Neural cell (in vitro differentiated cells): ENCODE data around the gene ZDHHC3. TPM values are rescaled to one million over a fixed set of nuclear protein-coding genes. Genes with fewer than 3 reads are reported as not detected.

Experiments used
- H2AFZ ChIP-seq: fragments of 200-600, 300-800 bp; sonication (generic), shearing (Covaris generic); 2 replicates; pipeline ENCODE4 v1.6.0; 2014; ENCODE audit warnings: low read depth, mild to moderate bottlenecking, antibody characterized with exemption, low read length, moderate library complexity
- H3F3A ChIP-seq: fragments of 200-600 bp; shearing (Covaris generic); 2 replicates; pipeline ENCODE4 v1.6.1; 2016; ENCODE audit warnings: mild to moderate bottlenecking, moderate library complexity, mixed read lengths, antibody characterized with exemption, low read length; ENCODE audit not compliant: insufficient read depth, poor library complexity, severe bottlenecking
- H3K27ac ChIP-seq: fragments of 200-600, 300-800 bp; sonication (generic), shearing (Covaris generic); 2 replicates; pipeline ENCODE4 v1.5.1; 2014; ENCODE audit warnings: mild to moderate bottlenecking, low read length, moderate library complexity
- H3K27me3 ChIP-seq: fragments of 300-800, 200-600 bp; sonication (generic), shearing (Covaris generic); 2 replicates; pipeline ENCODE4 v1.6.0; 2014; ENCODE audit warnings: mild to moderate bottlenecking, low read depth, low read length, moderate library complexity; ENCODE audit not compliant: insufficient read depth
- H3K36me3 ChIP-seq: fragments of 300-800, 200-600 bp; sonication (generic), shearing (Covaris generic); 2 replicates; pipeline ENCODE4 v1.5.1; 2014; ENCODE audit warnings: mild to moderate bottlenecking, antibody characterized with exemption, low read length, moderate library complexity; ENCODE audit not compliant: insufficient read depth
- H3K4me2 ChIP-seq: fragments of 300-800, 200-600 bp; sonication (generic), shearing (Covaris generic); 2 replicates; pipeline ENCODE4 v1.6.0; 2014; ENCODE audit warnings: mild to moderate bottlenecking, low read length
- H3K4me3 ChIP-seq: fragments of 300-800, 200-600 bp; sonication (generic), shearing (Covaris generic); 2 replicates; pipeline ENCODE4 v1.5.1; 2014; ENCODE audit warnings: mild to moderate bottlenecking, low read length, moderate library complexity
- H3K79me2 ChIP-seq: fragments of 200-600 bp; shearing (Covaris generic); replicated peaks from 2 replicates; pipeline ENCODE4 v1.6.0; 2014; ENCODE audit warnings: mild to moderate bottlenecking, low read length, moderate library complexity; ENCODE audit not compliant: insufficient read depth
- H3K9ac ChIP-seq: fragments of 300-800, 200-600 bp; sonication (generic), shearing (Covaris generic); 2 replicates; pipeline ENCODE4 v1.6.1; 2016; ENCODE audit warnings: mild to moderate bottlenecking, low read length, mixed read lengths
- H3K9me2 ChIP-seq: fragments of 200-600 bp; shearing (Covaris generic); 2 replicates; pipeline ENCODE4 v1.6.1; 2016; ENCODE audit warnings: mild to moderate bottlenecking, low read length, mixed read lengths; ENCODE audit not compliant: insufficient read depth
- H3K9me3 ChIP-seq: fragments of 200-600, 300-800 bp; sonication (generic), shearing (Covaris generic); 2 replicates; pipeline ENCODE4 v1.6.1; 2016; ENCODE audit warnings: mild to moderate bottlenecking, mixed run types, low read length, moderate library complexity, mixed read lengths
- H4K20me1 ChIP-seq: fragments of 200-600 bp; shearing (Covaris generic); 2 replicates; pipeline ENCODE4 v1.6.1; 2016; ENCODE audit warnings: mild to moderate bottlenecking, mixed run types; ENCODE audit not compliant: insufficient read depth
- EP300 ChIP-seq: fragments of 450-650 bp; conservative IDR thresholded peaks from 2 replicates; pipeline ENCODE4 v1.6.1; 2014; ENCODE audit warnings: antibody characterized with exemption, mild to moderate bottlenecking, moderate library complexity; ENCODE audit not compliant: poor library complexity, severe bottlenecking
- EZH2 ChIP-seq: fragments of 200-600, 300-800 bp; shearing (Covaris generic), sonication (generic); IDR thresholded peaks from 2 replicates; pipeline ENCODE4 v1.6.1; 2014; ENCODE audit warnings: antibody characterized with exemption, low read length, borderline replicate concordance, mild to moderate bottlenecking; ENCODE audit not compliant: insufficient read depth, poor library complexity, severe bottlenecking
- MXI1 ChIP-seq: fragments of 450-650 bp; conservative IDR thresholded peaks from 2 replicates; pipeline ENCODE4 v1.6.1; 2014; ENCODE audit warnings: antibody characterized with exemption, mild to moderate bottlenecking; ENCODE audit not compliant: poor library complexity, severe bottlenecking
- POLR2AphosphoS5 ChIP-seq: IDR thresholded peaks from 2 replicates; pipeline ENCODE4 v1.6.1; 2012
- RAD21 ChIP-seq: fragments of 450-650 bp; conservative IDR thresholded peaks from 2 replicates; pipeline ENCODE4 v1.6.1; 2014; ENCODE audit warnings: antibody characterized with exemption, mild to moderate bottlenecking, moderate library complexity
- REST ChIP-seq: IDR thresholded peaks from 2 replicates; pipeline ENCODE4 v1.6.1; 2012; ENCODE audit warnings: borderline replicate concordance
- SMC3 ChIP-seq: fragments of 450-650 bp; conservative IDR thresholded peaks from 2 replicates; pipeline ENCODE4 v1.6.1; 2014; ENCODE audit warnings: antibody characterized with exemption, mild to moderate bottlenecking, moderate library complexity; ENCODE audit not compliant: poor library complexity
- TAF1 ChIP-seq: IDR thresholded peaks from 2 replicates; pipeline ENCODE4 v1.6.1; 2012; ENCODE audit warnings: low read depth
- polyA plus RNA-seq: library from polyadenylated mRNA; depleted of rRNA; stranded (reverse); fragments of >200 nt; gene quantifications from 2 replicates; pipeline ENCODE4 v1.2.3, GENCODE V29; 2014
- TF ChIP-seq, protein P1 (sequence below): fragments of 450-650 bp; IDR thresholded peaks from 2 replicates; pipeline ENCODE4 v1.5.1; 2014; ENCODE audit warnings: antibody characterized with exemption, mild to moderate bottlenecking, moderate library complexity; ENCODE audit not compliant: poor library complexity, severe bottlenecking

The ZDHHC3 gene
- polyA plus RNA-seq, 1 donor from 2014 or later, result 35.8 TPM

DNA sequence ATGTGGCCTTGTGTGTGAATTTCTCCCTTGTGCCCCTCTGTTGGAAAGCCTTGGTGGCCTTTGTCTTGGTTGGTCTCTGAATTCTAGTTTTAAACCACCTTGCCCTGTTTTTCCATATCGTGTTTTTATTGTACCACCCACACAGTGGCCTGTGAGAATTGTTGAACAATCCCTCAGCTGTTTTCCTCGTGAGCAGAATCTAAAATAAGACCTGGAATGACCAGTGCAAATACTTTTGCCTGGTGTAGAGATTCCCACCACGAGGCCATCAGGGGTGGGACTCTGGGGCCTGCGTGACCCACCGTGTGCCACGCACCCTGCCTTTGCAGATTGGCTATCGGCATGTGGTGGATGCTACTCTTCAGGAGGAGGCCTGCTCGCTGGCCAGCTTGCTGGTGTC, 31.1 kb upstream of the ZDHHC3 start:
- Histone ChIP-seq H2AFZ (no peak overlapping the region), H3K9me3 (peaks cover 9% of the 10 kb centered on the region), H3K27me3 (no peaks in the 10 kb centered on the region), H3K79me2 (no peaks in the 10 kb centered on the region), H3K4me2 (no peak overlapping the region), H3K4me3 (no peak overlapping the region), H3K27ac (no peak overlapping the region), H3K9me2 (no peaks in the 10 kb centered on the region), H4K20me1 (no peaks in the 10 kb centered on the region), H3F3A (no peaks in the 10 kb centered on the region), H3K36me3 (peaks cover 9% of the 10 kb centered on the region), H3K9ac (no peak overlapping the region)
- no peak for TF ChIP-seq TAF1
- no peak for TF ChIP-seq REST
- TF ChIP-seq EZH2, result no peak
- TF ChIP-seq EP300, result no peak
- TF ChIP-seq, protein P1, sequence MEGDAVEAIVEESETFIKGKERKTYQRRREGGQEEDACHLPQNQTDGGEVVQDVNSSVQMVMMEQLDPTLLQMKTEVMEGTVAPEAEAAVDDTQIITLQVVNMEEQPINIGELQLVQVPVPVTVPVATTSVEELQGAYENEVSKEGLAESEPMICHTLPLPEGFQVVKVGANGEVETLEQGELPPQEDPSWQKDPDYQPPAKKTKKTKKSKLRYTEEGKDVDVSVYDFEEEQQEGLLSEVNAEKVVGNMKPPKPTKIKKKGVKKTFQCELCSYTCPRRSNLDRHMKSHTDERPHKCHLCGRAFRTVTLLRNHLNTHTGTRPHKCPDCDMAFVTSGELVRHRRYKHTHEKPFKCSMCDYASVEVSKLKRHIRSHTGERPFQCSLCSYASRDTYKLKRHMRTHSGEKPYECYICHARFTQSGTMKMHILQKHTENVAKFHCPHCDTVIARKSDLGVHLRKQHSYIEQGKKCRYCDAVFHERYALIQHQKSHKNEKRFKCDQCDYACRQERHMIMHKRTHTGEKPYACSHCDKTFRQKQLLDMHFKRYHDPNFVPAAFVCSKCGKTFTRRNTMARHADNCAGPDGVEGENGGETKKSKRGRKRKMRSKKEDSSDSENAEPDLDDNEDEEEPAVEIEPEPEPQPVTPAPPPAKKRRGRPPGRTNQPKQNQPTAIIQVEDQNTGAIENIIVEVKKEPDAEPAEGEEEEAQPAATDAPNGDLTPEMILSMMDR, result no peak
- no peak for TF ChIP-seq MXI1
- TF ChIP-seq POLR2AphosphoS5, result no peak
- TF ChIP-seq SMC3, result no peak
- TF ChIP-seq RAD21, result no peak

DNA sequence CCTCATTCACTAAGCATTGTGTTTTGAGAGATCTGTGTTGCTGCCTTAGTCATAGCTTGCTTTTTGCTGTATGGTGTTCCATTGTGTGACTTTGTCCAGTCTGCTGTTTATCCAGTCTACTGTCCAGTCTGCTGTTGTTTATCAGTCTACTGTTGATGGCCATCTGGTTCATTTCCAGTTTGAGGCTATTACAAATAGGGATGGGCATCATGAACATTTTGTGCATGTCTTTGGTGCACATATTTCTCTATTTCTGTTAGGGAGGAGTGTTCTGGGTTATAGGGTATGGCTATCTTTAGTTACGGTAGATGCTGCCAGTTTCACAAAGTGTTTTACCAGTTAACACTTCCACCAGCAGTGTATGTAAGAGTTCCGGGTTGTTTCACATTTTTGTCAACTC, 27.9 kb upstream of the ZDHHC3 start:
- Histone ChIP-seq H3K9me2 (no peaks in the 10 kb centered on the region), H3K27ac (no peak overlapping the region), H3K36me3 (peaks cover 9% of the 10 kb centered on the region), H3K9ac (no peak overlapping the region), H3F3A (no peaks in the 10 kb centered on the region), H3K27me3 (no peaks in the 10 kb centered on the region), H3K79me2 (no peaks in the 10 kb centered on the region), H3K9me3 (peaks cover 9% of the 10 kb centered on the region), H3K4me2 (no peak overlapping the region), H3K4me3 (no peak overlapping the region), H2AFZ (no peak overlapping the region), H4K20me1 (no peaks in the 10 kb centered on the region)
- no peak for TF ChIP-seq RAD21
- TF ChIP-seq EZH2, result no peak
- TF ChIP-seq MXI1, result no peak
- no peak for TF ChIP-seq EP300
- no peak for TF ChIP-seq POLR2AphosphoS5
- TF ChIP-seq REST, result no peak
- no peak for TF ChIP-seq TAF1
- TF ChIP-seq SMC3, result no peak
- TF ChIP-seq, protein P1, result no peak
